Colon (tissue), 2 donors: Measurements from ENCODE around the gene GRIP2.

Source experiments
- FAIRE-seq: peaks from 2 replicates; lab custom pipeline; 2012; peaks lifted over from hg19 to GRCh38; lab: Jason Lieb, UNC
- donor health status: control.
- donor health status: control.

The GRIP2 gene

DNA sequence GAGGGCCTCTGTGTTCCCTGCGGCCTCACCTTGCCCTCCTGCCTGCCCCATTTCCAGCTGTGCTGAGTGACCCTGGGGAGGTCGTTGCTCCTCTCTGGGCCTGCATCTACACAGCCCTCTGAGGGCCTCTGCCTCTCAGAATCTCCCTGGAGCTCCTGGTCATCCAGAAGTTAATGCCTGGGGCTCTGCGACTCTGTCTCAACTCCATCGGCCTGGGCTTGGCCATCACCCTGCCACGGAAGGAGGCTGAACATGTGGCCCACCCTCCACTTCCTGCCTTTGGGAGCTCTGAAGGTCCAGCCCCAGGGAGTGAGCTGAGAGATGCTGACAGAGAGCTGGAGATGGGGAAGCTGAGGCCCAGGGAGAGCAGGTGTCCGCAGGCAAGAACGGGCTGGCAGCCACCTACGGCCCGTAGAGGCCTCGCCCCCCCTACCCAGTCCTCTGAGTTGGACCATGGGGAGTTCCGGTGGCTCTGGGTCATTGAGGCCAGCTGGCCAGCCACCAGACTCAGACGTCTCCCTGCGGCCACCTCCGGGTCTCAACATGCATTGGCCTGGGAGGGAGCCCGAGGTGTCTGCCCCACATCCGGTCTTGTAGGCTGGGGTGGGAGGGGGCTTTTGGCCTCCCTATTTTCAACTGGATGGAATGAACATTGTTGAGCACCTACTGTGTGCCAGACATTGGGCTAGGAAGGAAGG lies 34.2 kb downstream of the GRIP2 start:
- no peak for FAIRE-seq

DNA sequence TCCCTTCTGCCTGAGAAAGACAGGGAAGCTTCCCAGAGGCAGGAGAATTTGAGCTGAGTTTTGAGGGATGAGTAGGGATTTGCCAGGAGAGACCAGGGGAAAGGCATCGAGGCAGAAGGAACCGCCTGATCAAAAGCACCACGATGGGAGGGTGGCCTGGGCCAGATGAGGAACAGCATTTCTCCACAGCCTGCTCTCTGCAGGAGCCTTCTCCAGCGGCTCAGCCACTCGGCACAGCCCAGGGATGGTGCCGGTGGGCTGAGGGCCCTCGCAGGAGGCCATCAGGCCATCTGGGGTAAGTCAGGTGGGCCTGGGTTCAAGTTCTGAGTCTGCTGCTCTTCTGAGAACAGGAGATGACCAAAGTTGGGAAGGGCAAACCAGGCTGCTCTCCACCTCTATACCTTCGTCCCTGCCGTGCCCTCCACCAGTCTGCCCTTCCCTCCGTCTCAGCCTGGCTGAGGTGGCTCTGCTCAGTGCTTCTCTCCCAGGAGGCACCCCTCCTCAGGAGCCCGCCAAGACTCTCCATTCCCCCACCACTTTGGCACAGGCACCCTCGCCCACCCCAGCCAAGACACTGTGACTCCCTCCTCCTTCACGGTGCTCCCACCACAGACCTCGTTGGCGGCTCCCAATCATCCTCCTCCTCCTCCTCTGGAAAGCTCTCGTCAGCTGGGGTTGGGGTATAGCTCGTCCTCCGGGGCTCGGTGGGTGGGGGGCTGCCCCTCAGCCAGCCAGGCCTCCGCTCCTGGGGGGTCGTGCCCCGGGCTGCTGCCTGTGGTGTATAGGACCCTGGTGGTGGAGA lies 34.9 kb downstream of the GRIP2 start:
- FAIRE-seq: no peak

DNA sequence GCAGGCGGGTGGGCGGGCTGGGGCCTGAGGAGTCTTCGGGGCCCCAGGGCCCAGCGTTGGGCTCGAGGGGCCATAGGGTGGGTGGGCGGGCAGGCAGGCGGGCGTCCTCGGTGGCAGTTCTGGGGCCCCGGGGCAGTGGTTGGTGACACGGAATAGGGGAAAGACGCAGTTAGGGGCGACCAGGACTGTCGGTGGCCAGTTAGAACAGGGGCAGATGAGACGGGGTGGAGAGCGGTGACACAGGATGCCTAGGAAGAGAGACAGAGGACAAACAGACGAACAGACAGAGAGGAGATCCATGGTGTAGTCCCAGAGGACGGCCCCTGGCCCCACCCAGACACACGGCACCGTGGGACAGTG lies 36.5 kb downstream of the GRIP2 start:
- no peak for FAIRE-seq

DNA sequence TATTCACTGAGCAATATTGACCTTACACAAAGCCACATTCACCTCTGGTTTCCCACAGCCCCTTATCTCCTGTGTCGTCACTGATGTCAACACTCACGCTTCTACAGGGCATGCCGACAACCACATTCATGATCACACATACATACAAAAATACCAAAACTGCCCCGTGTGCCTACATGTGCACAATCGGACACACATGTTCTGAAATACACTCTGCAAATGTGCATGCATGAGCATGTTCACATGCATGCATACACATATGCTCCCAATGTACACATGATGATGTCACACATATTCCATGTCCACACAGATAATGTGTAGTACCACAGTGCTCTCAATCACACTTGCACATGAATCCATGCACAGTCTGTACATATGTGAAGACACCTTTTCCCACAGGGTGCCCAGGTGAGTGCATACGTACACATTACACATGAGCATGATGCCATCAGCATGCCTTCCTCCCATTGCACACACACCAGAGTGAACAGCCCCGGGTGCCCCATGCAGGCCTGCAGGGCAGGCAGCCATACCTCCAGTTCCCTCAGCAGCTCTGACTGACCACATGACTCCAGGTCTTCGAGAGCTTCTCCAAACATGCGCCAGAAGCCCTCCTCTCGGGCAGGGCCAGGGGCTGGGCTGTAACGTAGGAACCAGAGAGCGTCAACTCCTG lies 37.0 kb downstream of the GRIP2 start:
- FAIRE-seq: no peak

DNA sequence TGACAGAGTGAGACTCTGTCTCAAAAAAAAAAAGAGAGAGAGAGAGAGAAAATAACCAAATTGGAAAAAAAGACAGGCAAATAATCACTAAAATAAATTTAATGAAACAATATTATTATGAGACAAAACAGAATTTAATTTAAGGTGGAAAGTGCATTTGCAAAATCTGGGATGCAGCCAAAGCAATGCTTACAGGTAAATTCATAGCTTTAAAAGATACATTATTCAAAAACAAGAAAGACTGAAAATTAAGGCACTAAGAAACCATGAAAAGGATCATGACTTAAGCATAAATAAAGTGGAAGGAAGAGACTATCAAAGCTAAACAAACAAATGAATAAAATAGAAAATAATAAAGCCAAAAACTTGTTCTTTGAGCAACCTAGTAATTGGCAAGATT lies 37.7 kb downstream of the GRIP2 start:
- no peak for FAIRE-seq

DNA sequence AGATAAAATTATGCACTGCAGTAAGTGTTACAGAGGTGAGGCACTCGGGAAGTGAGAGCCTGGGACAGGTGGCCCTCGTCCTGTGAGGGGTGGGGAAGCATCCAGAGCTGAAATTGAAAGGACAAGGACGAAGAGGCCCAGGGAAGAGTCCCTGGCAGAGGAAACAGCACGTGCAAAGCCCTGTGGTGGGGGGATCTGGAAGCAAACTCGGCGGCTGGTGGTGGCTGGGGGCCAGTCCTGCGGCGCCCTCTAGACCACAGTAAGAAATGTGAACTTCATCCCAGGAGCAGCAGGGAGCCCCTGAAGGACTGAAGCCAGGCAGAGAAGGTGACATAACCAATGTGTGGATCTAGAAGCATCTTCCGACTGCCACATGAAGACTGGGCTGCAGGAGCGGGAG lies 42.8 kb downstream of the GRIP2 start:
- FAIRE-seq: no peak

DNA sequence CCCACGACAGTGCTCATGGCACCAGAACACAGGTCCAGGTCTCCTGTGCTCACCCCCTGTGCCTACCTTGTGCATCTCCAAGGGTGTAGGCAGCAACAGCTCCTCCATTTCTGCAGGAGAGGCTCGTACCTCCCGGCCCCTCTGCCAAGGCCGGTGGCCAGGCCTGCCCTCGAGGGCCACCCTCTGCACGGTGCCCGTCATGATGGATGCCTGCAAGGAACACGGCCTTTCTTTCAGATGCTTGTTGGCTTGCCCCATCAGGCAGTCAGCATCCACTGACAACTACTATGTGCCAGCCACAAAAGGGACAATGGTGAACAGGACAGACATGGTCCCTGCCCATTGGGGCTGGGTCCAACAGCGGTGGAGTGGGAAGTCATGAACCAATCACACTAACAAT lies 43.8 kb downstream of the GRIP2 start:
- no peak for FAIRE-seq

DNA sequence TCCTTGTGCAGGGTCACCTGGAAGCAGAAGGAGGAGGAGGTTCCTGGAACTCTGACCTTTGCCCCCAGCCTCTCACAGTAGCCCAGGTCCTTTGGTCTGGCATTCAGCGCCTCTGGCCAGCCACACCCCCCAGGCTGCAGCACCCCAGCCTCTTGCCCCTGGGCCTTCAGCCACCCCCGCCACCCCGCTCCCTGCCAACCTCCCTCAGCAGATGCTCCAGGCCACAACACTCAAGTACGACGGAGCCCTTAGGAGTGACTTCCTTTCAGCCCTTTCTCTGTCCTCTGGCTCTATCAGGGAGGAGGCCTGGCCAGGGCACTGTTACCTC lies 45.2 kb downstream of the GRIP2 start:
- no peak for FAIRE-seq

DNA sequence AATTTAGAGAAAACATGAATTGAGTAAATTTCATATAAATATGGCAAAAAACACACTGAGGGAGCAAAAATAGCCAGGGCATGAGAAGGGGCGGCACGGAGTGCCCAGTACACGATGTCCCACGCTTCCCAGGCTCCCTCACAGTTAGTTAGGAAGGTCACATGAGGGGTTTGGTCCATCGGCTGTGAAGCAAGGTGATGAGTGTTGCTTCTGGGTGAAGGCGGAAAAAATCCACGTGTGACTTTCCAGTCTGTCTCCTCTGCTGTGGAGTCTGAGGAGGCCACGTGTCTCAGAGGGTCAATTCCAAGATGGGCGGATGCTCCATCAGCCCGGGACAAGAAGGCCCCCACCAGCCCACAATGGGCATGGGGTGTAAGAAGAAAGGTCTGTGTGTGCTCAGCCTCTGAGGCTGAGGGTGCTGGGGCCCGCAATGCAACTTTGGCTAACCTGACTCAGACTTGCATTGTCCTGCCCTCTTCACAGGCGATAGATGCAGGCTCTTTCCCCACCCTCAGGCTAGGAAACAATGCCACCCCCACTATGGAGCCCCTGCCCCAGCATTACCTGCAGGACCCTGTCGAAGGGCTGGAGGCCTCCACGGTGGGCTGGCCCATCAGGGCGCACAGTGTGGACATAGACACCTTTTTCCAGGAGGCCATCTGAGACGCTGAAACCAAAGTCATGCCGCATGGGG lies 45.7 kb downstream of the GRIP2 start:
- no peak for FAIRE-seq

DNA sequence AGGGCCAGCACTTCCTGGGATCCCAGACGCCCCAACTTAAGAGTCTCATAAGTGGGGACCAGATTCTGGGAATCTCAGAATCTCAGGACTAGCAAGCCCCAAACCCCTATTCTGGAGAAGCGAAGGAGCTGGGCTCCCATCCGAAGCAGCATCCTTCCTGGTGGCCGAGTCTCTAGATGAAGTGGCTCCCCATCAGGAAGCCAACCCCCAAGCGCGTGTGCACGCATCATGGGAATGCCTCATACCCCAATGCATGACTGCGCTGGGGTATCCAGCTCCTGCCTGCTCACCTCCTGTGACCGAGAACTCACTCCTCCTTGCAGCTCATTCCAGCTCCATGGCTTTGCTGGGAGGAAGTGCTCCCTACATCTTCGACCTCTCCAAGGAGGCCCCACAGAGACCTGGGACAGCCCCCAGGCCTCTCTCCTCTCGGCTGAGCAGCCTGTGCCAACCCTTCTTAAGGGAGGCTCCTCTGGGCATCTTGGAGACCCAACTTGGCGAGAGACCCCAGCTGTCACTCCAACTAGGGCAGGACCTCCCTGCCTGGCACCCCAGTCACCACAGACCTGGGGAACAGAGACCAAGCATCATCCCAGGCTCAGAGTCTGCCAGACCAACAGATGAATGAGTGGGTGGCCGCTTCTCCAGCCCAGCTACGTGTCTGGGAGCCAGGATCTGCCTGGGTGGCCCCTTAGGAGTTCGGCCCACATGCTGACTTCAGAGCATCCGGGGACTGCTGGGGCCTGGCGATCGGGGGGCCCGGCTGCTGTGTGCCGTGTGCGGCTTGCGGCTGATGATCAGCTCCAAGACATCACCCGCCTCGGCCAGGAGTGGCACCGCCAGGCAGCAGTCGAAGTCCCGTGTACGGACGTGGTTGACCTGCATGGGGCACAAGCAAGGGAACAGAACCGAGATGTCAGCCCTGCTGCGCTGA lies 46.9 kb downstream of the GRIP2 start:
- no peak for FAIRE-seq

DNA sequence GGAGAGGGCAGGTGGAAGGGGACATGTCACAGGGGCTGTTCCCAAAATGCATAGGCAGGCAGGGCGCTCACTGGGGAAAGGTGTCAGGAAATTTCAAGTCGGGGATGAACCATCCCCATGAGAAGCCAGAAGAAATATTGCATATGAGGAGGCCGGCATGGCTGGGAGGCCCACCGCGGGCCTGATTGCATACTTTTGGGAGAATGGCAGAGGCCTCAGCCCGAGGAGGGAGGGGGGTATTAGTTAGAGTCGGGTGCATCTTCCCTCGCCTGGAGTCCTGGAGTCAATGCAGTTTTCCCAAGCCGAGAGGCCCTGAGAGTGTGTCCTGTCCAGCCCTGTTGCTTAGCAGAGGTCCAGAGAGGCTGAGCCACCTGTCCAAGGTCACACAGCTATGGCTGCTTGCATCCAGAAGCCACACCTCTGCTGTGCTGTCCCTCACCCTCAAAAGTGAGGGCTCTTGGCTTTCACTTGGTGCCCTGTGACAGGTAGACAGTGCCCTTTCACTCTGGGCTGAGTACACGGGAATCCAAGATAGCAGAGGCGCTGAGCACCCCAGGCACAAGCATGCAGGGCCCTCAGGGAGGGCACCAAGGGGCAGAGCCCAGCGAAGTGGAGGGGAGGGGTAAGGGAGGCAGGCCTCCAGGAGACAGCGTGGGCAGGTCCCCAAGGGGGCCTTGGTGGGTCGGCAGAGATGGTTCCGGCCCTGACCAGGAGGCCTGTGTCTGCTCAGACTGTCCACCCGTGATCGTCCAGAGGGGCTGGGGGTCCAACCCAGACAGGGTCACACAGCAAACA lies 48.5 kb downstream of the GRIP2 start:
- no peak for FAIRE-seq

DNA sequence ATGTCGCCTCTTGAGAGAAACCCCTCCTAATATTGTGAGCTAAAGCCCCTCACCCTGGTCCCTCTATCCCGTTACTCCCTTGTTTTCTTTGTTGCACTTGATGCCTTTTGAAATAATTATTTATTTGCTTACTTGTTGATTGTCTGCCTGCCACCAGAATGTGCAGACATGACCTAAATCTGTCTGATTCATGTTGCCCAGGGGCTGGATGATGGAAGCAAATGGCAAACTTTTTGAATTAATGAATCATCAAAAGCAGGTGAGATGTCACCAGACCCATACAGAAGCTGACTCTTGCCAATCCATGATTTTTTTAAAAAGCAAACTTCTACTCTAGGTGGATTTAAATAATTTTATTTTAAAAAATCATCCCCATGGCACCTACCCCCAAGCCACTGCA lies 49.3 kb downstream of the GRIP2 start:
- FAIRE-seq: no peak

DNA sequence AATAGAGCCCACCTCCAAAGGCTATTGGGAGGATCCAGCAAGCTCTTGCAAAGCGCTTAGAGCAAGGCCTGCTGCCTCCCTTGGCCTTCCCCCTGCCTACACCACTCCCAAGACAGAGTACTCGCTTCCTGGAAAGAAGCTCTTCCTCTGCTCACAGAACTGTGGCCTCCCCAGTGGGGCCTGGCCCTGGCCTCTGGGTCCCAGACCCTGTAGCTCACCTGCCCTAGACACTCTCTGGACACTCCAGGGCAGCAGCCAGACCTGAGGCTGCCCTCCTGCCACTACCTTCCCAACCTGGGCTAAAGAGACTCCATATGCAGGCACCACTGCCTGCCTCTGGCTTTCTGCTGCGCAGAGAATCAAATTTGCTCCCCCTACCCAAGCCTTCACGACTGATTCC lies 49.9 kb downstream of the GRIP2 start:
- FAIRE-seq: no peak

DNA sequence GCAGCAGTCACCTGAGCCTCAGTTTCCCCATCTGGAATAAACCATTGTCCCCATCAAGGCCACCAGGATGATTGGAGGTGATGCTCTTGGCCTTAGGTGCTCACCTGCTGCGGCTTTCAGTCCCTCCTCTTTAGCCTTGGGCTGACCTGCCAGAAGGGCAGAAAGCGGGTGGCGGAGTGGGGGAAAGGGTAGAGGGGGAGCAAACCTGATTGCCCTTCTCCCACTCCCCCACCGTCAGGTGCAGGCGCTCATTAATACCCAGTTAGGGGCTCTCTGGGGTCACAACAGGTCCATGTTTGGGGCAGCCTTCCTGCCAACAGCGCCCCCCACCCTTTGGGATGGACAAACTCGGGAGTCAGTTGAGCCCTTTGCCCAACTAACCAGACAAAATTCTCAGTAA lies 50.5 kb downstream of the GRIP2 start:
- no peak for FAIRE-seq

DNA sequence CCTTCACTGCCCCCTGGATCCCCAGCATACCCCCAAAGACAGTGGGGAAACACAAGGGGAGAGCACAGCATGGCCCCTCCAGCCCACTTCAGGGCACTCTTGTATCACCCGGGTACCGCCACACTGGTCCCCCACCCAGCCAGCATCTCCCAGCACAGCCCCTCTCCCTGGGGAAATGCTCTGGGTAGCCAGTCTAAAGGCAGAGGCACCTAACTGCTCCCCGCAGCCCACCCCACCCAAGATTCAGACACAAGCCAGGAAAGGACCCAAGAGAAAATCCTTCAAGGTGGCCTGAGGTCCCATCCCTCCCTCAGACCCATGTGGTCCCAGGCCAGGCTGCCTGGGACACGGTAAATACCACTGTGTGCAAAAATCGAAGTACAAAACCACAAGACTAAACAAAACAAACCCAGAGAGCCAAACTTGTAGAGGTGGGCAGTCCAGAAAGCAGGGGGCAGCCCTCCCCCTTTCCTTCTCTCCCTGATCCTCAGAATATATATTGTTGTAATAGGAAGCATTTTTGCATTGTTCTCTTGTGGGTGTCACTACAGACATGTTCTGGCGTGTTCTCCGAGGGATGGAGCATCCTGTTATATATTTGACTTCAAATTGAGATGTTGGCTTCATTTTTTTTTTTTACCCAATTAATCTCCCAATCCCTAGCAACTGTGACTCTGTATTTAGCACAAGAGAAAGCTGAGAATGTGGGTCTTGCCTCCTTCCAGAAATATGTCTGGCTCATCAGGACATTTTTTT lies 51.7 kb downstream of the GRIP2 start:
- FAIRE-seq: no peak

DNA sequence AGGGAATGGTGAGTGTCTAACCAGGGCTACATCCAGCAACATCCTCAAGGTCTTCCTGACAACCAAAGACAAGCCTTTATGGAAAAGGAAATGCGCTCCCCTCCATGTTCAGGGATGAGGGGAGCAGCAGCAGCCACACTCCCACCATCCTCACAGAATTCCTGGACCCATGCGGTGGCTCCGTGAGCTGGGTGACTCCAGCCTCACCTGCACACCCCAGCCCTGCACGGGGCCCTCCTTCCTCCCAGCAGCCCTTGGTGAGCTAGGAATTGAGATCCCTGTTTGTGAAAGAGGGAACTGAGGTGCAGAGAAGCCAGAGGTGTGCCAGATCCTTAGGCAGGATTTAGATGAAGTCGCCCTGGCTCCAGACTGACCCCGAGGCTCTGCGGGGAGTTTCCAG lies 52.3 kb downstream of the GRIP2 start:
- FAIRE-seq: no peak

DNA sequence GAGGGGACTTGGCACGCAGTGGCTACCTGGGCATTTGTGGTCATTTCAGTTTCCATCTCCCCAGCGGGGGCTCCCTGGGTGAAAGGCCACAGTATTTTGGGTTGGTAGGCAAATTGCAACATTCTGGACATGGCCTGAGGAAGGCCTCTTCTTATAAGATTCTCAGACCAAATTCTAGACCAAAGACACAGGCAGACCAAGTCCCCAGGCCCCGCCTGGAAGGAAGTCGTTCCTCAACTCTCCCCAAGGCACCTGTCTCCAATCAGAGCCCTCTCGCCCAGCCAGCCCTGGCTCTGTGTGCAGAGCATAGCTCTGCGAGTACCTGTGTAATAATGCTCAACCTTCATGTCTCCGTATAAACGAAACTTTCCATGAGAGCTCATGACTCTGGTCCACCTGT lies 53.1 kb downstream of the GRIP2 start:
- FAIRE-seq: no peak

DNA sequence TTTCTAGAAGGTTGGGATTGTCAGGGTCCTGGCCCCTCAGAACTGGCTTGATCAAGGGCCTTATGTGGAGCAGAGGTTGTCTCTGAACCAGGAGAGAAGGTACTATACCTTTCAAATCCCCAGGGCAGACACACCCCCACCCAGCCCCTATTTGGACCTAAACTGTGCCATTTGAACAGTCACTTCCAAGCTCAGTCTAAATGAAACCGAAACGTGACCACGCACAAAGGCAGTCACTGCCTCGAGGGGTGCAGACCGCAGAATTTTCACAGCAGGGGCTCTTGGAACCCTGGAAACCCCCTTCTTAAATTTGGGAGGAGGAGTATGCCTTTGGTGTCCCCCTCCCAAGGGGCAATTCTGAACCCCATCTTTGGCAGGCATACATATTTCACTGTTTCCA lies 53.7 kb downstream of the GRIP2 start:
- FAIRE-seq: no peak

DNA sequence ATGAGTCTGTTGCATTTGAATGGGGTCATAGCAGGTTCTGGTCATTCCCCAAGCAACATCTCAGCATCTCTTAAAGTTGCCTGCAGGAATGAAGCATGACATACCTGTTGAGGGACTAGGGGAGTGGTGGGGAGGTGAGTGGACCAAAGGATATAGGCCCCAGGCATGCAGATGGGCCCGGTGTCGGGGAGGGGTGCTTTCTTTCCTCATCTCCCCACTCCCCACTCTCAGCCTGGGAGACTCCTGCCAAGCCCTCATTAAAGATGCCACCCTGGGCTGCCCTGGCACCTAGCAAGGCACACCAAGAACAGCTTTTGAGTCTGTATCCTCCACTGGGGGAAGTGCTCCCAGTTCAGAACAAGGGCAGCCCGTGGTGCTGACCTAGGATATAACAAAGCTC lies 54.2 kb downstream of the GRIP2 start:
- no peak for FAIRE-seq

DNA sequence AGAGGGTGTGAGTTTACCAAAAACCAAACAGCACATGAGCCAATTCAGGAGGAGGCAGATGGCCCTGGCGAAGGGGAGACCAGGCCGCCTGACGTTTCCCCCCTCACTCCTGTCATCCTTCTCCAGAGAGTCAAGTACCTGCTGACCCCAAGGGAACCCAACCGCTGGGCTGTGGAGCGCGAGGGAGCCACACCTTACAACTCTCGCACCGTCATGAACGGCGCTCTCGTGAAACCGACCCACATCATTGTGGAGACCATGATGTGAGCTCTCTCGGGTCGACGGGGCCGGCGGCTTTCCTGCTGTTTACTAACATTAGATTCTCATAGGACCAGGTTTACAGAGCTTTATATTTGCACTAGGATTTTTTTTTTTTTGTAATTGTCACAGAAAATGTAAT lies 55.4 kb downstream of the GRIP2 start:
- FAIRE-seq: no peak
